ENCODE data around the gene HSD17B1.
"Not testable (repeated sequence)": the region's sequence is repeated elsewhere in the genome, so short reads cannot be mapped to it uniquely, and the experiment has no call there.

The HSD17B1 gene, protein sequence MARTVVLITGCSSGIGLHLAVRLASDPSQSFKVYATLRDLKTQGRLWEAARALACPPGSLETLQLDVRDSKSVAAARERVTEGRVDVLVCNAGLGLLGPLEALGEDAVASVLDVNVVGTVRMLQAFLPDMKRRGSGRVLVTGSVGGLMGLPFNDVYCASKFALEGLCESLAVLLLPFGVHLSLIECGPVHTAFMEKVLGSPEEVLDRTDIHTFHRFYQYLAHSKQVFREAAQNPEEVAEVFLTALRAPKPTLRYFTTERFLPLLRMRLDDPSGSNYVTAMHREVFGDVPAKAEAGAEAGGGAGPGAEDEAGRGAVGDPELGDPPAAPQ

GRCh38 chr17:42552736-42553135 is at the start of gene HSD17B1:
TSS of gene HSD17B1 (plus strand) at chr17:42552923. CDS start at chr17:42552934, 11 bp downstream.
- Histone ChIP-seq H3K27ac (peak within 1 kb of the TSS in 8 of 11 experiments; percentile 87 to 93 (median 88); a peak in 14 of 22 replicates), H3K4me2 (peak within 1 kb of the TSS; percentile 82 to 99 (median 94)), H4K20me1 (peaks cover 0 to 39% (median 19%) of the 10 kb centered on the region in 11 experiments; a peak in 16 of 22 replicates), H3K4me3 (peak within 1 kb of the TSS; percentile 67 to 98 (median 92)), H3K4me1 (peaks cover 38 to 52% (median 42%) of the 10 kb centered on the region in 10 experiments), H3K9ac (peak within 1 kb of the TSS; percentile 83 to 94 (median 91)), H3K27me3 (peaks cover 0 to 15% (median 0%) of the 10 kb centered on the region in 11 experiments; a peak in 3 of 22 replicates)
- H3K36me3 ChIP-seq; H3K9me3 ChIP-seq (replicated peaks in 1 of 11): not testable (repeated sequence)

- H3K4me1 ChIP-seq: peaks cover 16 to 25% (median 19%) of the 10 kb centered on the region in 10 experiments
- peaks cover 0 to 26% (median 0%) of the 10 kb centered on the region in 11 experiments; a peak in 2 of 22 replicates for H3K27me3 ChIP-seq
- 0 out of 22 replicates have a peak overlapping the region, but pooled peaks of 1 of the 11 experiments have one; percentile 4 for H3K27ac ChIP-seq
- TF ChIP-seq Cebpa-rat (IDR thresholded peaks at IDR 0.05): no peak
- no peak overlapping the region for H3K9ac ChIP-seq
- peaks cover 0 to 100% (median 0%) of the 10 kb centered on the region in 11 experiments; a peak in 6 of 22 replicates for H4K20me1 ChIP-seq
- H3K4me2 ChIP-seq: peak overlapping the region in 8 of 11 experiments; percentile 26 to 69 (median 53); a peak in 14 of 22 replicates
- no peaks in the 10 kb centered on the region for H3K9me3 ChIP-seq (replicated peaks in 1 of 11)
- no peak overlapping the region for H3K4me3 ChIP-seq
- H3K36me3 ChIP-seq: peaks cover 0 to 100% (median 4%) of the 10 kb centered on the region in 11 experiments; a peak in 9 of 22 replicates
These were observed 49.8 kb upstream of the HSD17B1 start for GRCh38 chr17:42502926-42503325.

GRCh38 chr17:42507671-42508070 is 45.1 kb upstream of the HSD17B1 start:
- TF ChIP-seq Cebpa-rat (IDR thresholded peaks at IDR 0.05): no peak
- Histone ChIP-seq H3K9me3 (replicated peaks in 1 of 11) (no peaks in the 10 kb centered on the region), H3K9ac (peak overlapping the region in 1 of 11 experiments; percentile 52; a peak in 2 of 22 replicates), H3K4me1 (peaks cover 36 to 70% (median 44%) of the 10 kb centered on the region in 10 experiments), H3K4me2 (peak overlapping the region in 8 of 11 experiments; percentile 76 to 85 (median 80); a peak in 9 of 22 replicates), H3K36me3 (peaks cover 0 to 100% (median 0%) of the 10 kb centered on the region in 11 experiments; a peak in 9 of 22 replicates), H3K27ac (no peak overlapping the region), H4K20me1 (peaks cover 0 to 100% (median 0%) of the 10 kb centered on the region in 11 experiments; a peak in 7 of 22 replicates), H3K27me3 (peaks cover 0 to 39% (median 0%) of the 10 kb centered on the region in 11 experiments; a peak in 2 of 22 replicates), H3K4me3 (no peak overlapping the region)

DNA sequence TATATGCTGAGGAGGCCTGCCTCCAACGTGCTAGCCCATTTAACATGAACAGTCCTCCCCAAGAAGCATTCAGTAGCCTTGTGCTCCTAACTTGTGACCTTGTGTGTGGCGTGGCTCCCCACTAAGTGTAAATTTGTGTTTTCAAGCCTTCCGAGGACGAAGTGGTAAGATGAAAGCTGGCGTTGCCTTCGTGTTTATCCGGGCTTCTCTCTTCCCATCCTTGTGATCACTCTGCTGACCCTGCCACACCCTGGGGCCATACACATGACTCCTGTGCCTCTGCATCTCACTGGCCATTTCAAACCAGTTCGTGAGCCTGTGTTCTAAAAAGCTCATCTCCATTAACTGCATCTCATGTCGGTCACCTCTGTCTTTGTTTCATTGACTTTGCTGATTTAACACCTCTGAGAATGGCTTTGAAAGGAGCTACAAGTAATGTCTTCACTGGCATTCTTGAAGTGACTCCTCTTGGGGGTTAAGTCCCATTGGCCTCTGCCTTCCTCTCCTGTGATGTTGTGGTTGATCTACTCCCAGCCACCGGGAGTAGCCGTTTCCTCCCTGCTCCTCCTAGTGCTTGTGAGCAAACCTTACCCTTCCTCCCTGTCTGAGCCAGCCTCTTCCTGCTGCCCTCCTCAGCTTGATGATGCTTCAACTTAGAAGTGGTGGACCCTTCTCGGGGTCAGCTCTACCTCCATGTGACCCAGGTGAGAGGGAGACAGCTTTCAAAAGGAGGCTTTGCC is 44.1 kb upstream of the HSD17B1 start:
- peak overlapping the region in 1 of 11 experiments; percentile 52; a peak in 2 of 22 replicates for H3K9ac ChIP-seq
- H3K4me2 ChIP-seq: peak overlapping the region; percentile 67 to 85 (median 79)
- H3K27ac ChIP-seq: no peak overlapping the region
- no peak for TF ChIP-seq Cebpa-rat (IDR thresholded peaks at IDR 0.05)
- no peak overlapping the region for H3K4me3 ChIP-seq
- peaks cover 0 to 100% (median 0%) of the 10 kb centered on the region in 11 experiments; a peak in 8 of 22 replicates for H3K36me3 ChIP-seq
- peaks cover 34 to 72% (median 43%) of the 10 kb centered on the region in 10 experiments for H3K4me1 ChIP-seq
- H4K20me1 ChIP-seq: peaks cover 0 to 100% (median 0%) of the 10 kb centered on the region in 11 experiments; a peak in 7 of 22 replicates
- peaks cover 0 to 39% (median 0%) of the 10 kb centered on the region in 11 experiments; a peak in 2 of 22 replicates for H3K27me3 ChIP-seq
- H3K9me3 ChIP-seq (replicated peaks in 1 of 11): no peaks in the 10 kb centered on the region

GRCh38 chr17:42509409-42509808 is 43.3 kb upstream of the HSD17B1 start:
- Histone ChIP-seq H3K9me3 (replicated peaks in 1 of 11) (no peaks in the 10 kb centered on the region), H4K20me1 (peaks cover 0 to 100% (median 0%) of the 10 kb centered on the region in 11 experiments; a peak in 7 of 22 replicates), H3K36me3 (peaks cover 0 to 100% (median 0%) of the 10 kb centered on the region in 11 experiments; a peak in 8 of 22 replicates), H3K27me3 (peaks cover 0 to 31% (median 0%) of the 10 kb centered on the region in 11 experiments; a peak in 2 of 22 replicates), H3K4me1 (peaks cover 34 to 72% (median 43%) of the 10 kb centered on the region in 10 experiments), H3K4me2 (peak overlapping the region; percentile 67 to 85 (median 79)), H3K4me3 (peak overlapping the region in 1 of 10 experiments; percentile 16; a peak in 1 of 20 replicates), H3K27ac (no peak overlapping the region), H3K9ac (peak overlapping the region in 1 of 11 experiments; percentile 33; a peak in 2 of 22 replicates)
- no peak for TF ChIP-seq Cebpa-rat (IDR thresholded peaks at IDR 0.05)

DNA sequence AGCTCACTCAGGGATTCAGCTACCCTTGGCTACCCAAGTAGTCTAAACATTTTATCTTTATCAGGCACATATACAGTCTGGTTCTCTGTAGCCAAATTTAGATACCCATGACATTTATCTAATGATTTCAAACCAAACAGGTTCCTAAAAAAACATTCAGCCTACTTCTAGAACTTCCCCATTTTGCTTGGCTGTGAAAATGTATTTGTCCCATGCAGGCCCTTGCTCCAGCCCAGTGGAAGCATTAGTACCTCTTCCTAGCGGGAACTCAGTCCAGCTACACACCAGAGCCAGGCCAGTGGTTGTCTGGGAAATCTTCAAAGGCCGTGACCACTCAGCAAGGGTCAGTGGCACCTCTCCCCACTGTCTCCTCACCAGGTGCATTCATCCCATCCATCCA is 42.9 kb upstream of the HSD17B1 start:
- Histone ChIP-seq H3K4me2 (peak overlapping the region; percentile 67 to 85 (median 79)), H3K9ac (no peak overlapping the region), H3K27me3 (peaks cover 0 to 30% (median 0%) of the 10 kb centered on the region in 11 experiments; a peak in 2 of 22 replicates), H3K9me3 (replicated peaks in 1 of 11) (no peaks in the 10 kb centered on the region), H4K20me1 (peaks cover 0 to 100% (median 0%) of the 10 kb centered on the region in 11 experiments; a peak in 7 of 22 replicates), H3K4me1 (peaks cover 34 to 75% (median 43%) of the 10 kb centered on the region in 10 experiments), H3K4me3 (no peak overlapping the region; a peak in 1 of 20 replicates), H3K27ac (no peak overlapping the region), H3K36me3 (peaks cover 0 to 100% (median 0%) of the 10 kb centered on the region in 11 experiments; a peak in 8 of 22 replicates)
- TF ChIP-seq Cebpa-rat (IDR thresholded peaks at IDR 0.05): no peak

- H3K9ac ChIP-seq: peak overlapping the region in 1 of 11 experiments; percentile 37; a peak in 2 of 22 replicates
- H4K20me1 ChIP-seq: peaks cover 0 to 100% (median 0%) of the 10 kb centered on the region in 11 experiments; a peak in 7 of 22 replicates
- no peak overlapping the region for H3K27ac ChIP-seq
- H3K4me2 ChIP-seq: peak overlapping the region in 9 of 11 experiments; percentile 31 to 62 (median 48); a peak in 17 of 22 replicates
- TF ChIP-seq Cebpa-rat (IDR thresholded peaks at IDR 0.05): no peak
- no peak overlapping the region for H3K4me3 ChIP-seq
- H3K9me3 ChIP-seq (replicated peaks in 1 of 11): no peaks in the 10 kb centered on the region
- H3K36me3 ChIP-seq: peaks cover 0 to 100% (median 0%) of the 10 kb centered on the region in 11 experiments; a peak in 7 of 22 replicates
- peaks cover 0 to 18% (median 0%) of the 10 kb centered on the region in 11 experiments; a peak in 1 of 22 replicates for H3K27me3 ChIP-seq
- H3K4me1 ChIP-seq: peaks cover 39 to 79% (median 53%) of the 10 kb centered on the region in 10 experiments
These were observed 40.5 kb upstream of the HSD17B1 start for GRCh38 chr17:42512246-42512645.

GRCh38 chr17:42512733-42513251 is 39.9 kb upstream of the HSD17B1 start:
- H3K27ac ChIP-seq: no peak overlapping the region
- TF ChIP-seq Cebpa-rat (IDR thresholded peaks at IDR 0.05): no peak
- H3K9me3 ChIP-seq (replicated peaks in 1 of 11): no peaks in the 10 kb centered on the region
- peak overlapping the region in 1 of 11 experiments; percentile 37; a peak in 2 of 22 replicates for H3K9ac ChIP-seq
- peaks cover 0 to 13% (median 0%) of the 10 kb centered on the region in 11 experiments; a peak in 1 of 22 replicates for H3K27me3 ChIP-seq
- no peak overlapping the region for H3K4me3 ChIP-seq
- peak overlapping the region in 9 of 11 experiments; percentile 31 to 62 (median 48); a peak in 16 of 22 replicates for H3K4me2 ChIP-seq
- peaks cover 0 to 99% (median 0%) of the 10 kb centered on the region in 11 experiments; a peak in 7 of 22 replicates for H4K20me1 ChIP-seq
- H3K4me1 ChIP-seq: peaks cover 42 to 79% (median 57%) of the 10 kb centered on the region in 10 experiments
- peaks cover 0 to 95% (median 0%) of the 10 kb centered on the region in 11 experiments; a peak in 7 of 22 replicates for H3K36me3 ChIP-seq
